Measurements from ENCODE around the gene LRRC42. TPM values are rescaled to one million over a fixed set of nuclear protein-coding genes. Genes with fewer than 3 reads are reported as not detected.

LRRC42 gene
- total and polyA plus RNA-seq, 7 donors: 15.2 to 25.4 (median 19.6) TPM

DNA sequence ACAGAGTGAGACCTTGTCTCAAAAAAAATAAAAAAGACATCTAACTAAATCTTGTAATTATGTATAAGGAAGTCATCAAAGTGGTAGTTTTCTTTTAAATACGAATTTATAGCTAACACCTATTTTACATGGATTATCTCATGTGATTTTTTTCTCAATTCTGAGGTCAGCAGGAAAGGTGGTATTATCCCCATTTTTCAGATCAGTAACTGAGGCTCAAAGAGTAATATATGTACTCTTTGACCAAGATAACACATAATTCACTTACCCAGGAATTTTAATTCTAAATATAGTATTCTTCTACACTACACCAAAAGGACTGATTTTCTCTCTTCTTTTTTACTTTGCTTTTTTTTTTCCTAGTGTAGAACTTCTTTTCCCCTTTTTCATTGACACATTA, 9.7 kb upstream of the LRRC42 start:
- no peaks in the 10 kb centered on the region for H3K4me1 ChIP-seq
- no peaks in the 10 kb centered on the region for H3K9me3 ChIP-seq
- H3K27ac ChIP-seq: no peak overlapping the region
- H3K4me3 ChIP-seq: no peak overlapping the region
- peaks cover 0 to 6% (median 0%) of the 10 kb centered on the region in 4 donors for H3K36me3 ChIP-seq
- no peaks in the 10 kb centered on the region for H3K27me3 ChIP-seq
- DNase-seq: no peak
- intact Hi-C loops (cut with DNase I): no loop called here
- 98% methylated on average over 1 of the region's 1 CpG for WGBS, 2 donors
- TF ChIP-seq POLR2AphosphoS5 (IDR thresholded peaks at IDR 0.05) (no peak), POLR2A (IDR thresholded peaks at IDR 0.05) (no peak), EP300 (IDR thresholded peaks at IDR 0.05) (no peak)
- TF ChIP-seq, protein P1, sequence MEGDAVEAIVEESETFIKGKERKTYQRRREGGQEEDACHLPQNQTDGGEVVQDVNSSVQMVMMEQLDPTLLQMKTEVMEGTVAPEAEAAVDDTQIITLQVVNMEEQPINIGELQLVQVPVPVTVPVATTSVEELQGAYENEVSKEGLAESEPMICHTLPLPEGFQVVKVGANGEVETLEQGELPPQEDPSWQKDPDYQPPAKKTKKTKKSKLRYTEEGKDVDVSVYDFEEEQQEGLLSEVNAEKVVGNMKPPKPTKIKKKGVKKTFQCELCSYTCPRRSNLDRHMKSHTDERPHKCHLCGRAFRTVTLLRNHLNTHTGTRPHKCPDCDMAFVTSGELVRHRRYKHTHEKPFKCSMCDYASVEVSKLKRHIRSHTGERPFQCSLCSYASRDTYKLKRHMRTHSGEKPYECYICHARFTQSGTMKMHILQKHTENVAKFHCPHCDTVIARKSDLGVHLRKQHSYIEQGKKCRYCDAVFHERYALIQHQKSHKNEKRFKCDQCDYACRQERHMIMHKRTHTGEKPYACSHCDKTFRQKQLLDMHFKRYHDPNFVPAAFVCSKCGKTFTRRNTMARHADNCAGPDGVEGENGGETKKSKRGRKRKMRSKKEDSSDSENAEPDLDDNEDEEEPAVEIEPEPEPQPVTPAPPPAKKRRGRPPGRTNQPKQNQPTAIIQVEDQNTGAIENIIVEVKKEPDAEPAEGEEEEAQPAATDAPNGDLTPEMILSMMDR (IDR thresholded peaks at IDR 0.05): no peak

DNA sequence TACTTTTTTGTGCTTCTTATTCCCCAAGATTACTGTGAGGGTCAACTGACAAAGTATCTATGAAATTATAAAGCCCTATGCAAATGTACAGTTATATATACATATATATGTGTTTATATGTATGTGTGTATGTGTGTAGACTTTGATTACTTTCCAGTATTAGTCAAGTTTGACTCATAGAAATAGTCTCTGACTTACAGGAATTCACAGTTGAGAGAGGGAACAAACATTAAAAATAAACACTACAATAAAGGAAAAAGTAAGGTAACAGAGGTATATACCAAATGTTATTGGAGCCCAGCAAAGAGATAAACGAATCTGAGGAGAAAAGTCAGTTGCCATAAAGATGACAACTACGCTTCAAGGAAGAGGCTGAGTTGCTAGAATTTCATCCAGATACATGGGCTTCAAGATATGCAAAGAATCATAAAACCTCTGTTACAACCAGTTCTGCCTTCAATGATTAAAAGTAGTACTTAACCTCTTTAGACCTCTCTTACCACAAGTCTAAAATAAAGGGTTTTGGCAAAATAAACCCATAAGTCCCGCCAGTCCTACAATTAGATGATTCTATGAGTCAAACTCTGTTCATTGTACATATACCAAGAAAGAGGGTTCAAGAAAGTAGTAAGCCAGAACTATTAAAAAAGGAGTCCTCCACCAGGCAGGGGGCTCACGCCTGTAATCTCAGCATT, 7.9 kb upstream of the LRRC42 start:
- no peak for DNase-seq
- no peaks in the 10 kb centered on the region for H3K27me3 ChIP-seq
- H3K27ac ChIP-seq: no peak overlapping the region
- TF ChIP-seq EP300 (IDR thresholded peaks at IDR 0.05) (no peak), POLR2A (IDR thresholded peaks at IDR 0.05) (no peak), POLR2AphosphoS5 (IDR thresholded peaks at IDR 0.05) (no peak)
- TF ChIP-seq, protein P1 (IDR thresholded peaks at IDR 0.05): no peak
- H3K9me3 ChIP-seq: no peaks in the 10 kb centered on the region
- WGBS, 2 donors: 85 to 91% methylated on average over 4 of the region's 4 CpGs
- H3K4me1 ChIP-seq: no peaks in the 10 kb centered on the region
- H3K36me3 ChIP-seq: peaks cover 0 to 6% (median 0%) of the 10 kb centered on the region in 4 donors
- intact Hi-C loops (cut with DNase I): no loop called here
- H3K4me3 ChIP-seq: no peak overlapping the region

DNA sequence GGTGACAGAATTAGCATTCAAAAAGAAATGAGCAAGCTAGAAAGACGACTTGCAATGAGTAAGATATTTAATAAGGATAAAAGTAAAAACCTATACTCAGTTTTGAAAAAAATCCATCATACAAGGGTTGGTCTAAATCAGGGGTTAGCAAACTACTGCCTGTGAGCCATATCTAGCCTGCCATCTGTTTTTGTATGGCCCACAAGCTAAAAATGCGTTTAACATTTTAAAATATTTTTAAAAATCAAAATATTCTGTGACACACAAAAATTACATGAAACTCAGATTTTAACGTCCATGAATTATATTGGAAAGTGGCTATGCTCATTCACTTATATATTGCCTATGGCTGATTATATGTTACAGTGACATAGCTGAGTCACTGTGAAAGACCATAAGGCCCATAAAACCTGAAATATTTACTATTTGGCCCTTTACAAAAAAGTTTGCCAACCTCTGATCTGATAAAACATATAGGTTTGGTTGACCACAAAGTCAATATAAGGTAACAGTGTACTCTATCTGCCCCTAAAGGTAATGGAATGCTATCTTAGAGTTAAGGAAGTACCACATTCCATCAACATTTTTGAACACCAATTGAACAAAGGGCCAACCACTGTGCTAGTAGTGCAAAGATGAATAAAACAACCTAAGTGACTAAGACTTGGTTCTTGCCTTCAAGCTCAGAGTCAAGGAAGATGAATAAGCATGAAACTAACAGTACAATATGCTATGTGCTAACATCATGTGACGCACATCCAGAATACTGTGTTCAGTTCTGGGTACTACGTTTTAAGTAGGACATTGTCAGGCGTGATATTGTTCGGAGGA, 3.8 kb upstream of the LRRC42 start:
- Histone ChIP-seq H3K9me3 (no peaks in the 10 kb centered on the region), H3K27ac (no peak overlapping the region), H3K36me3 (no peaks in the 10 kb centered on the region), H3K4me3 (no peak overlapping the region), H3K4me1 (peaks cover 0 to 21% (median 18%) of the 10 kb centered on the region in 4 donors), H3K27me3 (no peaks in the 10 kb centered on the region)
- no peak for DNase-seq
- intact Hi-C loops (cut with DNase I): no loop called here
- TF ChIP-seq, protein P1 (IDR thresholded peaks at IDR 0.05): no peak
- TF ChIP-seq POLR2AphosphoS5 (IDR thresholded peaks at IDR 0.05): no peak
- no peak for TF ChIP-seq EP300 (IDR thresholded peaks at IDR 0.05)
- no peak for TF ChIP-seq POLR2A (IDR thresholded peaks at IDR 0.05)
- 91 to 92% methylated on average over 7 of the region's 7 CpGs for WGBS, 2 donors

DNA sequence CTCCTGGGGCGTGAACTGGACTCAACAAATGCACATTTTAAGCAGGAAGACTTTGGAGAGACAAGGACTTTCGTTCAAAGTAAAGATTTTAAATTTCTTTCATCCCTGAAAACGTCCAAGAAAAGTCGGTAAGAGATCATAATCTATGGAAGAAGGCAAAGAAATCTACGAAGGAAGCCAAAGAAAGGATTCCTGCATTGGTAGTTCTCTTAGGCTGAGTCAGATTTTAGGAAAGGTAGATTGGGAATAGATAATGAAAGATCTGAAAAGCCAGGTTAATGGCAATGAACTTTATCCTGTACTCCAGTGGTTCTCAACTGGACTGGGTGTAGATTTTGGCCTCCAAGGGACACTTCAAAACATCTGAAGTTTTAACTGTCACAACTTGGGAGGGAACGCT, 3.1 kb upstream of the LRRC42 start:
- H3K9me3 ChIP-seq: no peaks in the 10 kb centered on the region
- TF ChIP-seq POLR2AphosphoS5 (IDR thresholded peaks at IDR 0.05) (no peak), POLR2A (IDR thresholded peaks at IDR 0.05) (no peak), EP300 (IDR thresholded peaks at IDR 0.05) (no peak)
- TF ChIP-seq, protein P1 (IDR thresholded peaks at IDR 0.05): no peak
- H3K27ac ChIP-seq: no peak overlapping the region
- WGBS, 2 donors: 93 to 96% methylated on average over 6 of the region's 6 CpGs
- H3K36me3 ChIP-seq: no peaks in the 10 kb centered on the region
- H3K4me3 ChIP-seq: no peak overlapping the region
- intact Hi-C loops (cut with DNase I): no loop called here
- peaks cover 0 to 28% (median 25%) of the 10 kb centered on the region in 4 donors for H3K4me1 ChIP-seq
- H3K27me3 ChIP-seq: no peaks in the 10 kb centered on the region
- DNase-seq: no peak

Data from sigmoid colon (tissue), 7 donors.